ENCODE measurements around the gene OR1J4.

DNA sequence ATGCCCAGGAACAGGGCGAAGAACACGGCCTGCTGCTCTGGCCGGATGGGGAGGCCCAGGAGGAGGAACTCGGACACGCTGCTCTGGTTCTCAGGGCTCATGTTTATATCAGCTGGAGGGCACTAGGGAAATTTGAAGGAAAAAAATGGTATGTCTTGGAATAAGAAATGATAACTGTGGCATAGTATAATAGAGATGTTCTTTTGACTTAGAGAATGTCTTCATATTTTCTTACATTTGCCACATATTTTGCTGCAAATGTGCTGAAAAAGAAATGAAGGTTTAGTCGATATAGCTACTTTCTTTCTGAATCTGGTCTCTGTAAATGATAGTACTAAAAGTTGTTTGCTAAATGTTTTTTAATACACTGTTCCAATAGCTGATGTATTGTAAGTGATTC is 41.1 kb upstream of the OR1J4 start, which contains the start of gene OR1J1:
- TF ChIP-seq, protein P1, sequence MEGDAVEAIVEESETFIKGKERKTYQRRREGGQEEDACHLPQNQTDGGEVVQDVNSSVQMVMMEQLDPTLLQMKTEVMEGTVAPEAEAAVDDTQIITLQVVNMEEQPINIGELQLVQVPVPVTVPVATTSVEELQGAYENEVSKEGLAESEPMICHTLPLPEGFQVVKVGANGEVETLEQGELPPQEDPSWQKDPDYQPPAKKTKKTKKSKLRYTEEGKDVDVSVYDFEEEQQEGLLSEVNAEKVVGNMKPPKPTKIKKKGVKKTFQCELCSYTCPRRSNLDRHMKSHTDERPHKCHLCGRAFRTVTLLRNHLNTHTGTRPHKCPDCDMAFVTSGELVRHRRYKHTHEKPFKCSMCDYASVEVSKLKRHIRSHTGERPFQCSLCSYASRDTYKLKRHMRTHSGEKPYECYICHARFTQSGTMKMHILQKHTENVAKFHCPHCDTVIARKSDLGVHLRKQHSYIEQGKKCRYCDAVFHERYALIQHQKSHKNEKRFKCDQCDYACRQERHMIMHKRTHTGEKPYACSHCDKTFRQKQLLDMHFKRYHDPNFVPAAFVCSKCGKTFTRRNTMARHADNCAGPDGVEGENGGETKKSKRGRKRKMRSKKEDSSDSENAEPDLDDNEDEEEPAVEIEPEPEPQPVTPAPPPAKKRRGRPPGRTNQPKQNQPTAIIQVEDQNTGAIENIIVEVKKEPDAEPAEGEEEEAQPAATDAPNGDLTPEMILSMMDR (IDR thresholded peaks at IDR 0.05; ENCODE audit: low read length) = no peak
- TF ChIP-seq EZH2phosphoT487 (IDR thresholded peaks at IDR 0.05; ENCODE audit: low read length) = no peak
- TF ChIP-seq EZH2 (optimal IDR thresholded peaks at IDR 0.05; ENCODE audit: low read depth, low read length) = no peak
